Left renal pelvis (tissue), 4 donors: ENCODE data around the gene PLCG2. TPM values are rescaled to one million over a fixed set of nuclear protein-coding genes. Genes with fewer than 3 reads are reported as not detected.

Experiments used
- DNase-seq, 4 donors: peaks; one replicate each; pipeline ENCODE4 v3.0.0-alpha.2; 2013; ENCODE audit warnings: low read depth in 4 of 4, low spot score in 3 of 4
- polyA plus RNA-seq, 4 donors: library from polyadenylated mRNA; unstranded; fragments of 120-200 nt; gene quantifications; one replicate each; pipeline ENCODE4 v1.2.1, GENCODE V29; 2013; ENCODE audit not compliant: insufficient read length in 4 of 4

PLCG2 gene
- polyA plus RNA-seq, 4 donors: 6.3 to 48.0 (median 41.4) TPM

GRCh38 chr16:81900456-81900855 is 121.4 kb downstream of the PLCG2 start:
- DNase-seq: no peak

DNA sequence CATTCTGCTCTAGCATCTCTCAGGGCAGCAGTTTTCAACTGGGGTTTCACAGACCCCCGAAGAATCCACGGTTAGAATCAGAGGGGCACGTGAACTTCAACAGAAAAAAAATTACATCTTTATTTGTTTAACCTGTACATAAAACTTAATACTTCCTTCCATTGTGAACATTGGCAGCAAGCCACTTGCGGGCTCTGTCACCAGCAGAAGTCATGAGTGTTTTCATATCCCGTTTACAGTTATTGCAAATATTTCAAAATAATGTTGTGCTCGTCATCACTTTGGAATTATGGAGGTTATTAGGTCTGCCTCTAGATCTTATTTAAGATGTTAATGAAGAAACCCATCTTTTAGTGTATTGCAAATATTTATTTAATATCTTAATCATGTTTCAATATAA is 122.4 kb downstream of the PLCG2 start:
- DNase-seq: peak in 1 of 4 donors; percentile 21

DNA sequence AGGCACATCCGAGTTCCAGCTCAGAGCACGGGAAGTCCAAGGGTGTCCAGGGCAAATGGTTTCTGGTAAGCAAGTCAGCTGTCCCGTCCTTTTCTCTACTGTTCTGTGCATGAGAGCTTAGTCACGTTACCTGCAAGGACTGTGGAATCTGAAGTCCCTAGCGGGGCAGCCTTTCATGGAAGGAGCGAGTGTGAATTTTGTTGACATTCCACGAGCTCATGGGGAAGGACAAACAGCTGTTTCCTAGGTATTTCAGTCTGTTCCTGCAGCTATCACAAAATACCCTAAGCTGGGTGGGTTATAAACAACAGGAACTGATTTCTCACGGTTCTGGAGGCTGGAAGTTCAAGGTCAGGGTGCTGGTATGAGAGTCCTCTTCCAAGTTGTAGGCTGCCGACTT is 122.9 kb downstream of the PLCG2 start:
- no peak for DNase-seq

GRCh38 chr16:81904320-81904719 is 125.2 kb downstream of the PLCG2 start:
- DNase-seq: no peak

GRCh38 chr16:81905277-81905676 is 126.2 kb downstream of the PLCG2 start:
- DNase-seq: no peak

GRCh38 chr16:81907681-81908080 is 128.6 kb downstream of the PLCG2 start:
- DNase-seq: no peak

- no peak for DNase-seq
Observed at GRCh38 chr16:81908466-81909262, 129.6 kb downstream of the PLCG2 start.

- DNase-seq: no peak
Observed at GRCh38 chr16:81910366-81910885, 131.3 kb downstream of the PLCG2 start.

DNA sequence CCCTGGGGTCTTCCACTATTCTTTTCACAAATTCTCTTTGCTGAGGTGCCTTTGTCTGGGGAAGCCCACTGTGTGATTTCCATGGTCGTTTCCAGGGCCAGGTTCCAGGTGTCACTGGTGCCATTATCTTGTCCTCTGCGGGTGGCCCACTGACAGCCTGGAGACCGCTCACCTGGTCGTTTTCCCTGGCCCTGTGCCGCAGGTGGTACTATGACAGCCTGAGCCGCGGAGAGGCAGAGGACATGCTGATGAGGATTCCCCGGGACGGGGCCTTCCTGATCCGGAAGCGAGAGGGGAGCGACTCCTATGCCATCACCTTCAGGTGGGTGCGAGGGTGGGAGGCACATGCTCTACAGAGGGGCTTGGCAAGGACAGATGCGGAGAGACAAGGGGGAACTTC is 133.3 kb downstream of the PLCG2 start:
- DNase-seq: no peak

DNA sequence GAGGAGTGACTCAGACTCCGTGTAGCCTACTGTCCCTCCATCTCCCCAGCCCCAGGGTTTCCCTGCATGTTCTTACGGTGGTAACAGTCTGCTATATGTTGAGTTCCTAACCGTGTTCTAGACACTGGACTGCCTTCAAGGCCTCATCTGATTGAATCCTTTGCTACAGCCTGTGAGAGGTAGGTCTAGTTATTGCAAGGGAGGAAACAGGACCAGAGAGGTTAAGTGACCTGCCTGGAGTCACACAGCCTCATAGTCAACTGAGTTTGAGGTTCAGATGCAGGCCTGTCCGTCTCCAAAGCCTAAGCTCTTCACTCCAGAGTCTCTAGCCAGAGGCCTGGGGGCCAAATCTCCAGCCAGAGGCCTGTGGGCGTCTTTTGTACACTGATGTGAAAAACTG is 134.1 kb downstream of the PLCG2 start:
- no peak for DNase-seq

GRCh38 chr16:81917375-81917774 is 138.3 kb downstream of the PLCG2 start:
- DNase-seq: no peak

- DNase-seq: no peak
Observed at GRCh38 chr16:81918927-81919326, 139.8 kb downstream of the PLCG2 start.

DNA sequence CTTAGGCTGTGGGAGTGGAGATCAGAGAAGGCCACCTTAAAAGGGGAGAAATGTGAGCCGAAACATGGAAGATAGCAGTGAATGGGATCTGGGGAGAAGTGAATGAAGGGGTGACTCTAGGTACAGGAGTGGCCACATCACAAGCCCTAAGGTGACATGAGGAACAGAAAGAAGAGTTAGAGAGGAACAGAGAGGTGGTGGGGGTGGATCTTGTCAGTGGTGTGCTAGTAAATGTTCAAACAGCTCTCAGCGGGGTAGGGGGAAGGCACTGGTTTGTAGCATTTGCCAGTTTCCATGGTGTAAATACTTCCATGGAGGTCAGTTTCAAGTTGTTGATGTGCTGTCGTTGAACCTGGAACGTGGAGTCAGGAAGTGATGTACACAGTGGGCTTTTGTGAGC is 141.4 kb downstream of the PLCG2 start:
- DNase-seq: no peak

DNA sequence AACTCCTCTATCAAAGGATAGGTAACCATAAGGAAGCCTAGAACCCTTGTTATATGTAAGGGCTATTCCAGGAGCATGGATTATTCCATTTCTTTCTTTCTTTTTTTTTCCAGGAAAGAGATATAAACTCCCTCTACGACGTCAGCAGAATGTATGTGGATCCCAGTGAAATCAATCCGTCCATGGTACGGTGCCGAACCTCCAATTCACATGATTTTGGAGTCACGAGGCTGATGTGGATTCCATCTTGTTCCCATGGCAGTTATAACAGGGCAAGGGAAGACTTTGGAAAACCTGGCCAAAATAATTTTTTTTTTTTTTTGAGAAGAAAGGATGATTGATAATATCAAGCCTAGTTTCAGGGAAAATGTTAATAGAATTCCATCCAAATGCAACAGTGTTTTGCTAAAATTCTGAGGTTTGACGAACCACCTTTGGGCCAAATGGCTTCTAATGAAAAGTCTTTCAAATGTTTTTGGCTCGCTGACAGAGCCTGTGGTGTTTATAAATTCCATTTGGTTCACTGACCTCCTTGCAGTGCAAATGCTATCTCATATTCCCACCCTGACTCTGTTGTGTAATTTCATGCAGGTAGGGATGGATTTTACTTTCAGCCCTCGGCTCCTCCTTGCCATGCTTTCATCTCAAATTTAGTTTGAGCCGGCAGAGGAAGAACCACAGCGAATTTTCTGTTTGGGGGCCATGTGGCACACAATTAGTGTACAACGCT is 142.2 kb downstream of the PLCG2 start:
- no peak for DNase-seq

DNA sequence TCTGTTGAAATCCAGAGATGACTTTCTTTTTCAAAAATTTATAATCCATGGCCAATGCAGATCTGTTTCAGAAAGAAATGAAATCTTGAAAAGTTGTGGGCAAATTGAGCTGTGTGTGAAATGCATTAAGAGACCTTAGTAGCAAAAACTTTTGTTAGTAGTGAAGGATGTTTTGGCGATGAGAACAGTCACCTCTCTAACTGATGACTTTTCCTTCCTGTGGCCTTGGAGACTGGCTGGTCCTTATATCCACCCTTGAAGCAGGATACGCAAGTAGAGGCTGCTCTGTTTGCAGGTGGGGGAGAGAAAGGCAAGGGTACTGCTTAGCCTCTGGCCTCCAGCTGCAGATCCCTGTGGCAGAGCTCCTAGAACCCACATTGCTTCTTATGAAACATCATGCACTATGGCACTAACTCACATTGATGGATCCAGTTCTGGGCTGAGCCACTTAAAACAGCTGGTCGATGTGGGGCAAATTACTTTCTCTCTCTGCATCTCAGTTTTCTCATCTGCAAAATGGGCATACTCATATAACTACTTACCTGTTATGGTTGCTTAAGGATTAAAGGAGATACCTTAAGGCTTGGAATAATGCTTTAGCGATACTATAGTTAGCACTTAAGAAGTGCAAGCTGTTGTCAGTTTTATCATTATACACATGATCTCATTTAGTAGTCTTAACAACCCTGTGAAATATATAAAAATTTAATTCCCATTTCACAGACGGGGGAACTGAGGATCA is 142.9 kb downstream of the PLCG2 start:
- DNase-seq: no peak

- no peak for DNase-seq
Observed at GRCh38 chr16:81923296-81923695, 144.2 kb downstream of the PLCG2 start.

- no peak for DNase-seq
Observed at GRCh38 chr16:81925016-81925415, 145.9 kb downstream of the PLCG2 start.

GRCh38 chr16:81926036-81926435 is 146.9 kb downstream of the PLCG2 start:
- DNase-seq: no peak

- DNase-seq: no peak
Observed at GRCh38 chr16:81927561-81928185, 148.6 kb downstream of the PLCG2 start.

DNA sequence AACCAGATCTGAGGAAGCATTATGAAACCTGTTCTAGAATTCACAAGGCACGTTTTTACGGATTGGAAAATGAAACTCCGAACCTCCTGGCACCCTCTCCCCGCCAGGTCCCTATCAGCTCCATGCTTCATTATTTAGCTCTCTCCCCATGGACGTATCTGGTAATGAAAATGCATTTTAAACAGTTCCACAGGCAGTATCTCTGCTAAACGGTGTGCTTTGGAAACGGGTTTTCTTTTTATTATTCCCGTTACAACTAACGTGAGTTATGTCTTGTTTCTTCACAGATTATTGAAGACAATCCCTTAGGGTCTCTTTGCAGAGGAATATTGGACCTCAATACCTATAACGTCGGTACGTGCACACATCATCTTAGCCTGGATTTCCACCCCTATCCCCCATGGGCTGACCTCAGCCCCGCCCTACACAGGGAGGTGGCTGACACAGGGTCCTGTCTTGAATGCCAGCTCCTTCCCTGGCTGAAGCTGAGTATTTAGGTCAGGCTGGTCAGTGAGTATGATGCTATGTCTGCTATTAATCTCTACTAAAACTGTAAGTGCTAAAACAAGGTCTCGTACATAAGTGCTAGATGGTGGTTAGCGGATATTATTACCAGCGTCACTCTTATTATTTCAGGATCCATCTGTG is 149.3 kb downstream of the PLCG2 start:
- no peak for DNase-seq
